Subcutaneous abdominal adipose tissue (tissue), 5 donors: ENCODE data around the gene RET.

Experiments used
- H3K27ac ChIP-seq: one replicate; pipeline ENCODE4 v1.7.0; 2013; ENCODE audit warnings: low read depth, mild to moderate bottlenecking, inconsistent platforms, low read length, moderate library complexity
- H3K27me3 ChIP-seq, 5 donors: one replicate each; pipeline ENCODE4 v1.7.0; 2013; ENCODE audit warnings: low read length in 5 of 5, inconsistent platforms in 1 of 5; ENCODE audit not compliant: control insufficient read depth in 5 of 5, insufficient read depth in 4 of 5
- H3K36me3 ChIP-seq, 5 donors: one replicate each; pipeline ENCODE4 v1.7.0; 2013; ENCODE audit warnings: low read length in 5 of 5; ENCODE audit not compliant: control insufficient read depth in 5 of 5, insufficient read depth in 5 of 5
- H3K4me1 ChIP-seq, 5 donors: one replicate each; pipeline ENCODE4 v1.7.0; 2013; ENCODE audit warnings: low read length in 5 of 5, mild to moderate bottlenecking in 3 of 5, moderate library complexity in 1 of 5; ENCODE audit not compliant: control insufficient read depth in 5 of 5, insufficient read depth in 5 of 5
- H3K4me3 ChIP-seq, 5 donors: one replicate each; pipeline ENCODE4 v1.7.0; 2013; ENCODE audit warnings: low read length in 5 of 5, low read depth in 1 of 5
- H3K9ac ChIP-seq, 5 donors: one replicate each; pipeline ENCODE4 v1.7.0; 2013; ENCODE audit warnings: low read length in 5 of 5, mild to moderate bottlenecking in 4 of 5, moderate library complexity in 3 of 5
- H3K9me3 ChIP-seq, 5 donors: one replicate each; pipeline ENCODE4 v1.7.0; 2013; ENCODE audit warnings: low read length in 5 of 5; ENCODE audit not compliant: control insufficient read depth in 5 of 5
- donor health status: healthy.
- donor health status: healthy.
- donor health status: healthy.
- donor health status: healthy.
- donor health status: healthy.

RET gene

DNA sequence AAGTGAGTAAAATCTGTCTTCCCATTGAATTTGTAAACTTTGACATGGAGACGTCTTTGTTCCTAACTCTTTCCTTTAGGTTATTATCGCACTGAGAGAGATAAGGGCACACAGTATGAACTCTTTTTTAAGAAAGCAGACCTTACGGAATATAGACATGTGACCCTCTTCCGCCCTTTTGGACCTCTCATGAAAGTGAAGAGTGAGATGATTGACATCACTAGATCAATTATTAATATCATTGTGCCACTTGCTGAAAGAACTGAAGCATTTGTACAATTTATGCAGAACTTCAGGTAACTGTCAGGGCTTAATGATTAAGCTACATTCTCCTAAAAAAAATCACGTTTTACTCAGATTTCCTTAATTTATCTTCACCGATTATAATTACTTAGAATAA, 81.8 kb downstream of the RET start:
- Histone ChIP-seq H3K27me3 (no peaks in the 10 kb centered on the region), H3K4me1 (peaks cover 0 to 12% (median 4%) of the 10 kb centered on the region in 5 donors), H3K36me3 (peaks cover 7 to 26% (median 11%) of the 10 kb centered on the region in 5 donors), H3K9me3 (no peaks in the 10 kb centered on the region), H3K9ac (no peak overlapping the region), H3K27ac (no peak overlapping the region), H3K4me3 (no peak overlapping the region)

DNA sequence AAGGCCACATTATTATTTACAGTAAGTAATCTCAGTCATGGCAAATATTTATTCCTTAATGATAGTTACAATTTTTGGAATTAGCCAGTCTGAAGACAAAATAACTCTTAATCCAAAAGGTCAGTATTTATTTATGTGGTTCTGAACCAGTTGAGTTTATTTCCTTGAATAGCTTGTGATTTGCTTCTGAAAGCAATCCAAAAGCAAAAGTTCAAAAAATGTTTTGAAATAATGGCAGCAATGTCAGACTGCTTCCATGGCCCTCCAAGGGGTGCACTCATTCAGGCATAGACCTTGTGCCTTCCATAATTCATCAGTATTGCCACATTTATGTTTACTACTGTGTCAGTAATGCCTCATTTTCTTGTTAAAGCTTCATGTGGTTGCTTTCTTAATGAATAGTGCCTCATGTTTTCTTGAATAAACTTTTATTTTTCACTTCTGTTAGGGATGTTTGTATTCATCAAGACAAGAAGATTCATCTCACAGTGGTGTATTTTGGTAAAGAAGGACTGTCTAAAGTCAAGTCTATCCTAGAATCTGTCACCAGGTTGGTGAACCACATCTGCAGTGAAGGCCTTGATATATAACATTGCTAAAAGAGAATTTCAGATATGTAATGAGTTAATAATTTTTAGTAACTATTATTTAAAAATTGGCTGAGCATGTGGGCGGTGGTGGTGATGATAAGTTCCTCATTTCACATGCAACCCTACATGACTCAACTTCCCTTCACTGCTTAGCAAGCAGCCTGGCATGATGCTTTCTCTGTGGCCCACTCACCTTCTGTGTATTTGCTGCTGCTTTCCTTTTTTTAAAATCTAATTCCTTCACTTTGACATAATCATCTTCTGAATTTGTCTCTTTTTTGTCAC, 83.4 kb downstream of the RET start:
- H3K9me3 ChIP-seq: no peaks in the 10 kb centered on the region
- H3K36me3 ChIP-seq: peaks cover 8 to 34% (median 11%) of the 10 kb centered on the region in 5 donors
- no peak overlapping the region for H3K4me3 ChIP-seq
- H3K4me1 ChIP-seq: peaks cover 0 to 8% (median 4%) of the 10 kb centered on the region in 5 donors
- peak overlapping the region; percentile 48 for H3K27ac ChIP-seq
- H3K9ac ChIP-seq: no peak overlapping the region
- H3K27me3 ChIP-seq: no peaks in the 10 kb centered on the region

DNA sequence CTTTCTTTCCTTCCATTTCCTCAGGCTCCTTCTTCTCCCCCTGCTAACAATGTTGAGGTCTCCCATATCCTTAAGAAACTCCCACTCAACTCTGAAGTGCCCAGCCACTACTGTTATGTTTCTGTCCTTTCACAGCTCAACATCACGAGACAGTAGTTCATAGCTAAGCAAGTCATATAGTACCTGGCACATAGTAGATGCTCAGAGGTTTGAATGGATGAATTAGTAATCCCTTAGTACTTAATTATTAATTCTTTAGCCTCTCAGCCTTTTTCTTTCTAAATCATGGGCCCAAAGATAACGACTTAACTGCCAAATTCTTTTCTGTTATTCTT, 84.0 kb downstream of the RET start:
- H3K27me3 ChIP-seq: no peaks in the 10 kb centered on the region
- no peak overlapping the region for H3K9ac ChIP-seq
- H3K4me3 ChIP-seq: no peak overlapping the region
- H3K4me1 ChIP-seq: peaks cover 0 to 8% (median 4%) of the 10 kb centered on the region in 5 donors
- peaks cover 8 to 34% (median 11%) of the 10 kb centered on the region in 5 donors for H3K36me3 ChIP-seq
- H3K27ac ChIP-seq: no peak overlapping the region
- no peaks in the 10 kb centered on the region for H3K9me3 ChIP-seq

DNA sequence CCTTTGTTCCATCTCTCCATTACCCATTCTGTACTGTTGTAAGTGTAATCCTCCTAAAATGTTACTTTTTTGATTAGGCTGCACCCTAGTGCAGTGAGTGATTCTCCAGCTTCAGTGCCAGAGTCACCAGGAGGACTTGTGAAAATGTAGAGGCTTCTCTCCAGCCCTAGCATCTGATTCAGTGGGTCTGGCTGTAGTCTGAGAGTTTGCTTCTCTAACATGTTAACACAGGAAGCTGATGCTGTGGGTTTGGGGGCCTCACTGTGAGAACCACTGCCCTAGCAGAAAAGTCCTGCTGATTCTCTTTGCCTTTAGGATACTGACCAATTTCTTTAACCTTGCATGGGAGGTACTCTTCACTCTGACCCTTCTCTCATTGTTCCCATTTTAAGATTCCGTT, 85.7 kb downstream of the RET start:
- H3K4me1 ChIP-seq: peaks cover 0 to 8% (median 4%) of the 10 kb centered on the region in 5 donors
- H3K36me3 ChIP-seq: peaks cover 8 to 34% (median 14%) of the 10 kb centered on the region in 5 donors
- H3K9me3 ChIP-seq: no peaks in the 10 kb centered on the region
- H3K27me3 ChIP-seq: no peaks in the 10 kb centered on the region
- no peak overlapping the region for H3K4me3 ChIP-seq
- H3K9ac ChIP-seq: no peak overlapping the region
- no peak overlapping the region for H3K27ac ChIP-seq

DNA sequence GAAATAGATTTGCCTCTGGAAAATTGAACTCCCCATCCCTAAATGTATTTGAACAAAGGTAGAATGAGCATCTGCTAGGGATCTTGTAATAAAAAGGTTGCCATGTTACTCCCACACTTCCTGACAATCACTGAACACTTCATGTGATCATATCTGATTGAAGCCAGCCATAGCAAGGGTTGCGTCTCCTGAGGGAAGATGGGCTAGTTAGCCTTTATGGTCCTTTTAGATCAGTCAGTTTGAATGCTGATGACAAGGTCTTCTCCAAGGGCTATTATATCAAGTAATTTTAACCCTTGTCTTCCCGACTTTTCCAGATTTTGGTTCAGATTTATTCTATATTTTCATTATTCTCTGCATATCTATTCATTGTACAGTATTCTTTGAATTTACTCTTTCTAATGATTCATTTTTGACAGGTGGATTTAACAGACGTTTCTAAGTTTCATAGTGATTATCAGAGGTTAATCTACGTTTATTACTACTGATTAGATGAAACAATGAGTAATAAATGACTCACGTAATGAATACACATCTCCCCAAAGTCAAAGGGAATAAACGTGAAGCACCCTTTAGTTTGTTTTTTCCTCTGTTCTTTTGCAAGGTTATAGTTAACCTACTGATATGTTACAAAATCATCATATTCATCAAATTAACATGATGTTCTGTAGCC, 89.5 kb downstream of the RET start:
- Histone ChIP-seq H3K9me3 (no peaks in the 10 kb centered on the region), H3K4me3 (no peak overlapping the region), H3K27ac (no peak overlapping the region), H3K36me3 (peaks cover 17 to 51% (median 21%) of the 10 kb centered on the region in 5 donors), H3K27me3 (no peaks in the 10 kb centered on the region), H3K9ac (no peak overlapping the region), H3K4me1 (no peaks in the 10 kb centered on the region)

DNA sequence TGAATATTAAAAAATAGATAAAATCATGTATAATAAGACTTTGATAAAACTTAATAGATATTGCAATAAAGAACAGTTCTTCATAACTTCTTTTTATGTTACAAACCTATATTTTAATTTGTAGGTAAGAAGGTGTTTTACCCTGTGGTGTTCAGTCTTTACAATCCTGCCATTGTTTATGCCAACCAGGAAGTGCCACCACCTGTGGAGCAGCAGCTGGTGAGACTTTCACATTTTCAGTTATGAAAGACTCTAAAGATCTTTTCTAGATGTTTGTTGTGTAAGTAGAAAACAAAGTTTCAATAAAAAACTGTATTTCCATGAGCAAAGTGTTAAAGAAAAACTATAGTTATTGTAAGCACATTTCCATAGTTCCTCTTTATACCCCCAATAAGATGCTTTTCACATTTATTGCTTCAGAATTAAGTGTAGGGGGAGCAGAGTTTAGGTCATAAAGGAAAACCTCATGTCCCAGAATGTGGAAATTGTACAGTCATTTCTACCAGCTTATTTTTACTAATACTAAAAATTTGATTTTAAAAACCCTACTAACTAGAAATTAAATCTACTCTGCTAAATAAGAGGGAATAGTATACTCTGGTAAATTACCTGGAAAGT, 90.1 kb downstream of the RET start:
- Histone ChIP-seq H3K27me3 (no peaks in the 10 kb centered on the region), H3K4me1 (no peaks in the 10 kb centered on the region), H3K27ac (no peak overlapping the region), H3K36me3 (peaks cover 17 to 51% (median 21%) of the 10 kb centered on the region in 5 donors), H3K4me3 (no peak overlapping the region), H3K9ac (no peak overlapping the region), H3K9me3 (no peaks in the 10 kb centered on the region)

DNA sequence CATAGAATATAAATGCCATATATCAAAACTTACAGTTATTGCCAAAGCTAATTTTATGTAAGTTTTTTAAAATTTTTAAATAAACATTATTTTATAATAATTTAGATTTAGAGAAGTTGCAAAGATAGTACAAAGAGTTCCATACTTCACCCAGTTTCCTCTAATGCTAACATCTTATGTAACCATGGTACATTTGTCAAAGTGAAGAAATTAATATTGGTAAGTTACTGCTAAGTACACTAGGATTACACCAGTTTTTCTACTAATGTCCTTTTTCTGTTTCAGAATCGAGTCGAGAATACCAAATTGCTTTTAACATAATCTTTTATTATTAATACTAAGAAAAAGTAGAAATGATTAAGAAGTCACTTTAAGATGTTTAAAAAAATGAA, 90.6 kb downstream of the RET start:
- no peaks in the 10 kb centered on the region for H3K27me3 ChIP-seq
- H3K4me1 ChIP-seq: no peaks in the 10 kb centered on the region
- H3K36me3 ChIP-seq: peaks cover 18 to 51% (median 21%) of the 10 kb centered on the region in 5 donors
- no peaks in the 10 kb centered on the region for H3K9me3 ChIP-seq
- H3K4me3 ChIP-seq: no peak overlapping the region
- no peak overlapping the region for H3K9ac ChIP-seq
- no peak overlapping the region for H3K27ac ChIP-seq

DNA sequence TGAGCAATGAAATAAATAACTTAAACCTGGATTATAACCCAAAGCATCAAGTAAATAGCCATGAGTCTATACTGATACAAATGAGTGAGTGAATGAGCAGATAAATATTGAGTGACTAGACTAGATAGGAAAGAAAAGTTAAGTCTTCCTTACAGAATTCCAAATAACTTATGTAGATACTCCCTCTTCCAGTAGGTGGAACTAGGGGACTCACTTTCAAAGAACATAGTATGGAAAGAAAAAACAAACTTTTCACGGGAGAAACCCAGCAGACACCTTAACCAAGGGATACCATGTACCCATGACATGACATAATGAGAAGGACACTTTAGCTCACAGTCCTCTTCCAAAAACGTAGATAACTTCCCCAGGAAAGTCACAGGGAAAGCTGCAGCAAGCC, 93.6 kb downstream of the RET start:
- Histone ChIP-seq H3K4me3 (no peak overlapping the region), H3K27ac (no peak overlapping the region), H3K36me3 (peaks cover 20 to 54% (median 29%) of the 10 kb centered on the region in 5 donors), H3K9me3 (no peaks in the 10 kb centered on the region), H3K27me3 (no peaks in the 10 kb centered on the region), H3K4me1 (no peaks in the 10 kb centered on the region), H3K9ac (no peak overlapping the region)

DNA sequence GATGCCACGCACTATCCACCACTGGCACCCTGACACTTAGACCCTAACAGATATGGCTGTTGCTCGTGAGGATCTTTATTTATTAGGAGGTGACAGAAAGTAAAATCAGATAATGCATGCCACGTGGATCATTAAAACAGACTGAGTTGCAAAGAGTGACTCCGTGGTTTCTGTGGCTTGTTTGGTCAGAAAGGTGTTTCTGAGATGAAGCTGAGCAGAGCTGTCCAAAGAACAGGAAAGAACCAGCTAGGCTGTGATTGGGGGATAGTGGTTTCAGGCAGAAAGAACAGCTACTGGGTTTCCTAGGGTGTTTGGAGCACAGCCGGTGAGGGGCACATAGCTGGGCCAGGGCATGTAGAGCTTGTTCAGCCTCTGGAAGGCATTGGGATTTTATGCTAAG, 95.8 kb downstream of the RET start:
- Histone ChIP-seq H3K36me3 (peaks cover 33 to 72% (median 40%) of the 10 kb centered on the region in 5 donors), H3K4me3 (no peak overlapping the region), H3K27ac (no peak overlapping the region), H3K27me3 (no peaks in the 10 kb centered on the region), H3K4me1 (no peaks in the 10 kb centered on the region), H3K9ac (no peak overlapping the region), H3K9me3 (no peaks in the 10 kb centered on the region)

DNA sequence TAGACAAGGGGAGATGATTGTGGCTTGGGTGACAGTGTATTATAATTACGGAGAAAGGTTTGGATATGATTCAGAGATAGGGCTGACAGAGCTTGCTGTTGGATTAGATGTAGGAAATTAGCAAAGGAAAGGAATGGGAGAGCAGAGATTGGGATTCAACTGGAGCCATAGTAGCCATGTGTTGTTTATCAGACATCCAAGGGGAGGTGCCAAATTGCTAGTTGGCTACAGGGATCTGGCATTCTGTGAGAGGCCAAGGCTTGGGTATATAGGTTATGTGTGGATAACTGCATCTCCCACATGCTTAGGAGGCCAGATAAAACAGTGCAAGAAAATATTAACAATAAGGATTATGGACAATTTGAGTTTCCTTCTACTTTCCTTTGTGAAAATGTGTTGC, 96.3 kb downstream of the RET start:
- Histone ChIP-seq H3K9me3 (peaks cover 0 to 2% (median 0%) of the 10 kb centered on the region in 5 donors), H3K9ac (no peak overlapping the region), H3K27ac (no peak overlapping the region), H3K4me1 (no peaks in the 10 kb centered on the region), H3K27me3 (no peaks in the 10 kb centered on the region), H3K4me3 (no peak overlapping the region), H3K36me3 (peaks cover 33 to 77% (median 43%) of the 10 kb centered on the region in 5 donors)
